ENCODE measurements around the gene INAFM2. TPM values are rescaled to one million over a fixed set of nuclear protein-coding genes. Genes with fewer than 3 reads are reported as not detected.

INAFM2 gene
- polyA plus RNA-seq, 1 donor from 2014 or later: 14.8 TPM

DNA sequence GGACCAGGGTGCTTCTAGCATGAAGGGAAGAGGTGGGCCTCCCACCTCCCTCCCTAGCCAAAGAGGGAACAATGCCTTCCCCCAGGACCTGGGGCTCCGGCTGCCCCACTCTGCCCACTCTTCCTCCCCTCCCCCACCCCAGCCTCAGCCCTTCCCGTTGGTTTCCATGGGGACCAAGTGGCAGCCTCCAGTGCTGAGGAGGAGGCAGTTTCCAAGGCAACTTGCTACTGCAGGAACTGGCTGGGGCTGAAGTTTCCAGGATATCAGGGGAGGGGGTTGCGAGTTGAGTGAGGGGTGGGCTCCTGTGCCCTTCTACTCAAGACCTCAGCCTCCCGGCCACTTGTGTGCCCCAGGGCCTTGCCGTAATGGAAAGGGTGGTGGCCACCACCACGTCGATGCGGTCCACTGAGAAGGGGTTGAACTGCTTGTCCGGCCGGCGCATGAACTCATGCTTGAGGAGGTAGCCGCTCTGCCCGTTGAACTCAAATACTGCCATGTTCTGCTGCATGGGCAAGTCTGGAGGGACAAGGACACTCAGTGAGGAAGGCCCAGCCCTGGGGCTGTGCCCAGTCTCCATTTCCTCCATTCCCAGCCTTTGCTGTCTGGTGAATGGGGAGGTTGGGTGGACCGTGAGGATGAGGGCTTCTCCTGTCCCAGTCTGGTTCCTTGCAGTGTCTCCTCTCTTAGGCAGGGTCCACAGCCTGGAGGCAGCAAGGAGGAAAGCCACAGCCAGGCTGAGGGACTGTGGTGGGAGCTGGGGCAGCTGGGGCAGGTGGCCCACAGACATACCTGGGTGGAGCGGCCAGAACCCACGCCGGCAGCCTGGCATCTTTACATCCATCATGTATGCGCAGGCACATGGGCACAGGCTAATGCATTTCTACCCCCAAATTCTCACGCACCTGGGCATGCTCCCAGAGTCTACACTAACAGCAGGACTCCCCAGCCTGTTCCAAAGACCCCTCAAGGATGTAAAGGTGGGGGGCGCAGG is 29.3 kb upstream of the INAFM2 start:
- no peak overlapping the region for H2AFZ ChIP-seq (ENCODE audit: low read depth, low read length)
- H3K36me3 ChIP-seq (ENCODE audit: insufficient read depth, low read length): no peaks in the 10 kb centered on the region
- peak overlapping the region; percentile 18 for H3K4me2 ChIP-seq (ENCODE audit: low read length)
- no peaks in the 10 kb centered on the region for H3K27me3 ChIP-seq (ENCODE audit: insufficient read depth, low read depth, low read length)
- TF ChIP-seq RAD21 (conservative IDR thresholded peaks at IDR 0.05): no peak
- TF ChIP-seq CTCF (IDR thresholded peaks at IDR 0.05; ENCODE audit: poor library complexity, severe bottlenecking): no peak
- TF ChIP-seq POLR2AphosphoS5 (IDR thresholded peaks at IDR 0.05): peak; percentile 37
- peak; percentile 80 for TF ChIP-seq EP300 (conservative IDR thresholded peaks at IDR 0.05; ENCODE audit: poor library complexity, severe bottlenecking)
- TF ChIP-seq SMC3 (conservative IDR thresholded peaks at IDR 0.05; ENCODE audit: poor library complexity): peak; percentile 30
- TF ChIP-seq MXI1 (conservative IDR thresholded peaks at IDR 0.05; ENCODE audit: poor library complexity, severe bottlenecking): peak; percentile 37
- no peak for TF ChIP-seq EZH2 (IDR thresholded peaks at IDR 0.05; ENCODE audit: borderline replicate concordance, insufficient read depth, low read length, poor library complexity, severe bottlenecking)
- TF ChIP-seq, protein P1, sequence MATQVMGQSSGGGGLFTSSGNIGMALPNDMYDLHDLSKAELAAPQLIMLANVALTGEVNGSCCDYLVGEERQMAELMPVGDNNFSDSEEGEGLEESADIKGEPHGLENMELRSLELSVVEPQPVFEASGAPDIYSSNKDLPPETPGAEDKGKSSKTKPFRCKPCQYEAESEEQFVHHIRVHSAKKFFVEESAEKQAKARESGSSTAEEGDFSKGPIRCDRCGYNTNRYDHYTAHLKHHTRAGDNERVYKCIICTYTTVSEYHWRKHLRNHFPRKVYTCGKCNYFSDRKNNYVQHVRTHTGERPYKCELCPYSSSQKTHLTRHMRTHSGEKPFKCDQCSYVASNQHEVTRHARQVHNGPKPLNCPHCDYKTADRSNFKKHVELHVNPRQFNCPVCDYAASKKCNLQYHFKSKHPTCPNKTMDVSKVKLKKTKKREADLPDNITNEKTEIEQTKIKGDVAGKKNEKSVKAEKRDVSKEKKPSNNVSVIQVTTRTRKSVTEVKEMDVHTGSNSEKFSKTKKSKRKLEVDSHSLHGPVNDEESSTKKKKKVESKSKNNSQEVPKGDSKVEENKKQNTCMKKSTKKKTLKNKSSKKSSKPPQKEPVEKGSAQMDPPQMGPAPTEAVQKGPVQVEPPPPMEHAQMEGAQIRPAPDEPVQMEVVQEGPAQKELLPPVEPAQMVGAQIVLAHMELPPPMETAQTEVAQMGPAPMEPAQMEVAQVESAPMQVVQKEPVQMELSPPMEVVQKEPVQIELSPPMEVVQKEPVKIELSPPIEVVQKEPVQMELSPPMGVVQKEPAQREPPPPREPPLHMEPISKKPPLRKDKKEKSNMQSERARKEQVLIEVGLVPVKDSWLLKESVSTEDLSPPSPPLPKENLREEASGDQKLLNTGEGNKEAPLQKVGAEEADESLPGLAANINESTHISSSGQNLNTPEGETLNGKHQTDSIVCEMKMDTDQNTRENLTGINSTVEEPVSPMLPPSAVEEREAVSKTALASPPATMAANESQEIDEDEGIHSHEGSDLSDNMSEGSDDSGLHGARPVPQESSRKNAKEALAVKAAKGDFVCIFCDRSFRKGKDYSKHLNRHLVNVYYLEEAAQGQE (IDR thresholded peaks at IDR 0.05; ENCODE audit: borderline replicate concordance): peak; percentile 61
- TF ChIP-seq TAF1 (IDR thresholded peaks at IDR 0.05; ENCODE audit: low read depth): no peak
- H4K20me1 ChIP-seq (ENCODE audit: insufficient read depth): no peaks in the 10 kb centered on the region
- no peaks in the 10 kb centered on the region for H3K9me3 ChIP-seq (ENCODE audit: low read length)
- no peaks in the 10 kb centered on the region for H3F3A ChIP-seq (ENCODE audit: insufficient read depth, low read length, poor library complexity, severe bottlenecking)
- H3K9ac ChIP-seq (ENCODE audit: low read length): peak overlapping the region; percentile 53
- H3K4me3 ChIP-seq (ENCODE audit: low read length): peak overlapping the region; percentile 51
- H3K27ac ChIP-seq (ENCODE audit: low read length): peak overlapping the region; percentile 78
- H3K9me2 ChIP-seq (ENCODE audit: insufficient read depth, low read length): no peaks in the 10 kb centered on the region
- H3K79me2 ChIP-seq (replicated peaks; ENCODE audit: insufficient read depth, low read length): no peaks in the 10 kb centered on the region

DNA sequence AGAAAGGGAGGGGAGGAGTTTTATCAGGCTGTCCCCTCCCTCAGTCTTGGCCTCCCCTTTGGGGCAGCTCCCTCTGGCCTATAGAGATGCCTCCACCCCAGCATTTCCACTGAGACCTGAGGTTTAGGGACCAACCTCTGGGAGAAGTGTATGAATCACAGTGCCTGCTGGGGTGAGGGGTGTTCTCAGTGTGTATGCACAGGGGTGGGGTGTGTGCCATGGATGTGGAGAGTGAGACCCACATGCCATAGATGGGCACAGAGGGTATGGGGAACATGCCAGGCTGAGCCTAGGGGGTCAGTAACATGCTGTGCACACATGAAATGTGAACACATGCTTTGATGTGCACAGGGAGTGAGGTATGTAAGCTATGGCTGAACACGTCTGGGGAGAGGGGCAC is 28.2 kb upstream of the INAFM2 start:
- Histone ChIP-seq H4K20me1 (ENCODE audit: insufficient read depth) (no peaks in the 10 kb centered on the region), H3K9ac (ENCODE audit: low read length) (no peak overlapping the region), H3K27me3 (ENCODE audit: insufficient read depth, low read depth, low read length) (no peaks in the 10 kb centered on the region), H3K4me3 (ENCODE audit: low read length) (no peak overlapping the region), H2AFZ (ENCODE audit: low read depth, low read length) (no peak overlapping the region), H3K9me2 (ENCODE audit: insufficient read depth, low read length) (no peaks in the 10 kb centered on the region), H3K36me3 (ENCODE audit: insufficient read depth, low read length) (no peaks in the 10 kb centered on the region), H3F3A (ENCODE audit: insufficient read depth, low read length, poor library complexity, severe bottlenecking) (no peaks in the 10 kb centered on the region), H3K79me2 (replicated peaks; ENCODE audit: insufficient read depth, low read length) (no peaks in the 10 kb centered on the region), H3K9me3 (ENCODE audit: low read length) (no peaks in the 10 kb centered on the region), H3K27ac (ENCODE audit: low read length) (no peak overlapping the region), H3K4me2 (ENCODE audit: low read length) (no peak overlapping the region)
- TF ChIP-seq EZH2 (IDR thresholded peaks at IDR 0.05; ENCODE audit: borderline replicate concordance, insufficient read depth, low read length, poor library complexity, severe bottlenecking) (no peak), TAF1 (IDR thresholded peaks at IDR 0.05; ENCODE audit: low read depth) (no peak), MXI1 (conservative IDR thresholded peaks at IDR 0.05; ENCODE audit: poor library complexity, severe bottlenecking) (no peak), CTCF (IDR thresholded peaks at IDR 0.05; ENCODE audit: poor library complexity, severe bottlenecking) (no peak), SMC3 (conservative IDR thresholded peaks at IDR 0.05; ENCODE audit: poor library complexity) (no peak), EP300 (conservative IDR thresholded peaks at IDR 0.05; ENCODE audit: poor library complexity, severe bottlenecking) (no peak), POLR2AphosphoS5 (IDR thresholded peaks at IDR 0.05) (no peak), RAD21 (conservative IDR thresholded peaks at IDR 0.05) (no peak)
- TF ChIP-seq, protein P1 (IDR thresholded peaks at IDR 0.05; ENCODE audit: borderline replicate concordance): no peak
